H9 (cell line): Measurements from ENCODE around the gene NDUFS2. TPM values are rescaled to one million over a fixed set of nuclear protein-coding genes. Genes with fewer than 3 reads are reported as not detected.

ENCODE experiments used
- DNase-seq: peaks from one replicate; pipeline ENCODE4 v3.0.0-alpha.2; 2017
- H2AFZ ChIP-seq: one replicate; pipeline ENCODE4 v1.6.1; 2013; ENCODE audit warnings: mild to moderate bottlenecking, low read length, control low read depth, moderate library complexity
- H2AK5ac ChIP-seq: 2 replicates; pipeline ENCODE4 v1.6.1; 2013; ENCODE audit warnings: low read length, control low read depth, mixed read lengths; ENCODE audit not compliant: insufficient read length
- H2BK120ac ChIP-seq: one replicate; pipeline ENCODE4 v1.6.1; 2013; ENCODE audit warnings: low read depth, mild to moderate bottlenecking, low read length, control low read depth, inconsistent platforms; ENCODE audit not compliant: poor library complexity, severe bottlenecking
- H2BK12ac ChIP-seq: 2 replicates; pipeline ENCODE4 v1.6.1; 2013; ENCODE audit warnings: low read length, control low read depth, mixed read lengths, low read depth; ENCODE audit not compliant: insufficient read length
- H2BK15ac ChIP-seq: 2 replicates; pipeline ENCODE4 v1.6.1; 2013; ENCODE audit warnings: low read depth, low read length, control low read depth
- H2BK20ac ChIP-seq: one replicate; pipeline ENCODE4 v1.6.1; 2013; ENCODE audit warnings: low read depth, mild to moderate bottlenecking, low read length, control low read depth, inconsistent platforms; ENCODE audit not compliant: poor library complexity, severe bottlenecking
- H2BK5ac ChIP-seq: 2 replicates; pipeline ENCODE4 v1.6.1; 2013; ENCODE audit warnings: low read length, control low read depth, mixed read lengths; ENCODE audit not compliant: insufficient read length
- H3K14ac ChIP-seq: 2 replicates; pipeline ENCODE4 v1.6.1; 2013; ENCODE audit warnings: low read length, control low read depth; ENCODE audit not compliant: insufficient read depth
- H3K18ac ChIP-seq: 2 replicates; pipeline ENCODE4 v1.6.1; 2013; ENCODE audit warnings: low read depth, mild to moderate bottlenecking, mixed read lengths, low read length, control low read depth; ENCODE audit not compliant: insufficient read length
- H3K23ac ChIP-seq: 2 replicates; pipeline ENCODE4 v1.6.1; 2013; ENCODE audit warnings: low read length, control low read depth, mixed read lengths, low read depth; ENCODE audit not compliant: insufficient read length
- H3K23me2 ChIP-seq: 2 replicates; pipeline ENCODE4 v1.6.1; 2013; ENCODE audit warnings: low read depth, mild to moderate bottlenecking, mixed read lengths, low read length, control low read depth; ENCODE audit not compliant: insufficient read length, poor library complexity, severe bottlenecking
- H3K27ac ChIP-seq: 2 replicates; pipeline ENCODE4 v1.5.1; 2013; ENCODE audit warnings: low read length, control low read depth, mixed read lengths, low read depth; ENCODE audit not compliant: insufficient read length
- H3K27me3 ChIP-seq: 2 replicates; pipeline ENCODE4 v1.6.1; 2013; ENCODE audit warnings: low read length, control low read depth, inconsistent platforms; ENCODE audit not compliant: insufficient read depth
- H3K4ac ChIP-seq: 2 replicates; pipeline ENCODE4 v1.6.1; 2013; ENCODE audit warnings: low read depth, mild to moderate bottlenecking, control low read depth, inconsistent platforms, low read length, moderate library complexity
- H3K4me1 ChIP-seq: 2 replicates; pipeline ENCODE4 v1.6.1; 2013; ENCODE audit warnings: low read length, control low read depth, inconsistent platforms; ENCODE audit not compliant: insufficient read depth
- H3K4me2 ChIP-seq: 2 replicates; pipeline ENCODE4 v1.6.1; 2013; ENCODE audit warnings: low read length, control low read depth, mixed read lengths; ENCODE audit not compliant: insufficient read length, insufficient read depth
- H3K56ac ChIP-seq: 2 replicates; pipeline ENCODE4 v1.6.1; 2013; ENCODE audit warnings: low read depth, mild to moderate bottlenecking, mixed read lengths, low read length, control low read depth; ENCODE audit not compliant: insufficient read length
- H3K79me1 ChIP-seq: 2 replicates; pipeline ENCODE4 v1.6.1; 2013; ENCODE audit warnings: low read depth, mild to moderate bottlenecking, moderate library complexity, low read length, control low read depth, inconsistent platforms; ENCODE audit not compliant: insufficient read depth, poor library complexity, severe bottlenecking
- H3K79me2 ChIP-seq: 2 replicates; pipeline ENCODE4 v1.6.1; 2013; ENCODE audit warnings: low read length, control low read depth, inconsistent platforms; ENCODE audit not compliant: insufficient read depth
- H3K9ac ChIP-seq: 2 replicates; pipeline ENCODE4 v1.6.1; 2013; ENCODE audit warnings: low read length, control low read depth, mixed read lengths; ENCODE audit not compliant: insufficient read length; ENCODE audit errors: extremely low read depth
- H3K9me3 ChIP-seq: one replicate; pipeline ENCODE4 v1.6.1; 2013; ENCODE audit warnings: low read depth, low read length, inconsistent platforms; ENCODE audit not compliant: control insufficient read depth
- H3T11ph ChIP-seq: one replicate; pipeline ENCODE4 v1.6.1; 2013; ENCODE audit warnings: mild to moderate bottlenecking, low read length, control low read depth, inconsistent platforms
- H4K20me1 ChIP-seq: one replicate; pipeline ENCODE4 v1.6.1; 2013; ENCODE audit not compliant: control insufficient read depth, insufficient read length, insufficient read depth
- H4K5ac ChIP-seq: 2 replicates; pipeline ENCODE4 v1.6.1; 2013; ENCODE audit warnings: low read depth, mild to moderate bottlenecking, mixed read lengths, low read length, control low read depth; ENCODE audit not compliant: insufficient read length
- H4K8ac ChIP-seq: replicated peaks from 2 replicates; pipeline ENCODE4 v1.6.1; 2013; ENCODE audit warnings: low read length, control low read depth, mixed read lengths, low read depth; ENCODE audit not compliant: insufficient read length
- H4K91ac ChIP-seq: 2 replicates; pipeline ENCODE4 v1.6.1; 2013; ENCODE audit warnings: low read depth, mild to moderate bottlenecking, moderate library complexity, mixed read lengths, low read length, control low read depth; ENCODE audit not compliant: insufficient read length
- H3K27ac Mint-ChIP-seq, 3 experiments: 2 replicates in 2 of 3; 3 replicates in 1 of 3; pipeline ENCODE4 v1.8.0; 2020 to 2021; ENCODE audit warnings: mixed read lengths in 3 of 3, mild to moderate bottlenecking in 1 of 3, moderate library complexity in 1 of 3
- H3K27me3 Mint-ChIP-seq: 2 replicates; pipeline ENCODE4 v1.8.0; 2021; ENCODE audit warnings: low read depth, mild to moderate bottlenecking, moderate library complexity, mixed read lengths
- H3K36me3 Mint-ChIP-seq, 3 experiments: 2 replicates in 2 of 3; 3 replicates in 1 of 3; pipeline ENCODE4 v1.8.0; 2020 to 2021; ENCODE audit warnings: low read depth in 3 of 3, mixed read lengths in 3 of 3; ENCODE audit not compliant: insufficient read depth in 1 of 3
- H3K4me1 Mint-ChIP-seq, 2 experiments: 2 replicates each; pipeline ENCODE4 v1.8.0; 2020; ENCODE audit warnings: mixed read lengths in 2 of 2
- H3K4me3 Mint-ChIP-seq, 2 experiments: 2 replicates in 1 of 2; 3 replicates in 1 of 2; pipeline ENCODE4 v1.8.0; 2020 to 2021; ENCODE audit warnings: mild to moderate bottlenecking in 2 of 2, mixed read lengths in 2 of 2, moderate library complexity in 1 of 2
- H3K9me3 Mint-ChIP-seq, 2 experiments: 2 replicates in 1 of 2; 3 replicates in 1 of 2; pipeline ENCODE4 v1.8.0; 2020; ENCODE audit warnings: mild to moderate bottlenecking in 2 of 2, mixed read lengths in 2 of 2, moderate library complexity in 1 of 2
- WGBS: extraction: QIAGEN DNeasy Blood & Tissue Kit; methylation state at CpG from one replicate; pipeline ENCODE4 v1.1.7; 2013; ENCODE audit warnings: missing lambda C conversion rate, low lambda C conversion rate, mixed read lengths; ENCODE audit not compliant: insufficient read length; ENCODE audit errors: extremely low coverage; 5-methylcytosine and 5-hydroxymethylcytosine counted together
- total RNA-seq: library from RNA; stranded (reverse); gene quantifications from 2 replicates; pipeline ENCODE4 v1.2.1, GENCODE V29; 2021
- TF ChIP-seq, protein P1 (sequence below): fragments of 200-600 bp; sonication (generic); conservative IDR thresholded peaks from 3 replicates; pipeline ENCODE4 v1.8.0; 2021; ENCODE audit warnings: antibody characterized with exemption, mild to moderate bottlenecking

The NDUFS2 gene
- total RNA-seq, 1 experiment from 2014 or later, result 84.5 TPM

DNA sequence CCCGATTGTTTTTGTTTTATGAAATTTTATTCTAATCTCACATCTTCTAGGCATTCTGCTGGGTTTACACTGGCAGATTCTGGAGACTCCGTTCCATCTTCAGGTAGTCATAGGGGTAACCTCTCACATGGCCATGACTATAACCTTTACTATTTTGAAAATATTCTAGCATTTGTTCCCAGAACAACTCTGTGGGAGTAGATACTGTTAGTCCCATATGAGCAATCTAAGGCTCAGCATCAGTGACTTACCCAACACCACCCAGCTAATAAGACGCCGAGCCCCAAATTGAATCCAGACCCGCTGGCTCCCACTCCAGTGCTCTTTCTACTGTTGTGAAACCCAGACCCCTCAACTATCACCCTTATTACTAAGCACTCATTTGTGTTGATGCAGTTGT lies 13.1 kb upstream of the NDUFS2 start:
- no peaks in the 10 kb centered on the region for H3K27me3 ChIP-seq
- no peak overlapping the region for H3K4ac ChIP-seq
- no peak overlapping the region for H2BK20ac ChIP-seq
- H3K14ac ChIP-seq, result no peak overlapping the region
- no peaks in the 10 kb centered on the region for H3K4me1 ChIP-seq
- H4K8ac ChIP-seq, result no peak overlapping the region
- no peak overlapping the region for H3T11ph ChIP-seq
- Mint-ChIP-seq H3K27me3 (no peaks in the 10 kb centered on the region), H3K4me1 (peaks cover 7 to 12% of the 10 kb centered on the region in 2 experiments), H3K9me3 (no peaks in the 10 kb centered on the region), H3K4me3 (no peak overlapping the region; a peak in 1 of 5 replicates), H3K36me3 (peaks cover 0 to 19% (median 10%) of the 10 kb centered on the region in 3 experiments; a peak in 4 of 7 replicates), H3K27ac (no peak overlapping the region)
- no peak overlapping the region for H4K5ac ChIP-seq
- no peak overlapping the region for H2AK5ac ChIP-seq
- no peak overlapping the region for H4K91ac ChIP-seq
- H2AFZ ChIP-seq, result no peak overlapping the region
- H3K23ac ChIP-seq, result no peak overlapping the region
- H3K4me2 ChIP-seq, result no peak overlapping the region
- no peak for DNase-seq
- peaks cover 3% of the 10 kb centered on the region for H4K20me1 ChIP-seq
- no peak overlapping the region for H2BK5ac ChIP-seq
- H3K79me1 ChIP-seq, result no peaks in the 10 kb centered on the region
- no peak overlapping the region for H3K56ac ChIP-seq
- no peak overlapping the region for H3K27ac ChIP-seq
- no peak overlapping the region for H2BK15ac ChIP-seq
- no CpG with 5 or more reads among the region's 5 CpGs for WGBS
- TF ChIP-seq, protein P1, sequence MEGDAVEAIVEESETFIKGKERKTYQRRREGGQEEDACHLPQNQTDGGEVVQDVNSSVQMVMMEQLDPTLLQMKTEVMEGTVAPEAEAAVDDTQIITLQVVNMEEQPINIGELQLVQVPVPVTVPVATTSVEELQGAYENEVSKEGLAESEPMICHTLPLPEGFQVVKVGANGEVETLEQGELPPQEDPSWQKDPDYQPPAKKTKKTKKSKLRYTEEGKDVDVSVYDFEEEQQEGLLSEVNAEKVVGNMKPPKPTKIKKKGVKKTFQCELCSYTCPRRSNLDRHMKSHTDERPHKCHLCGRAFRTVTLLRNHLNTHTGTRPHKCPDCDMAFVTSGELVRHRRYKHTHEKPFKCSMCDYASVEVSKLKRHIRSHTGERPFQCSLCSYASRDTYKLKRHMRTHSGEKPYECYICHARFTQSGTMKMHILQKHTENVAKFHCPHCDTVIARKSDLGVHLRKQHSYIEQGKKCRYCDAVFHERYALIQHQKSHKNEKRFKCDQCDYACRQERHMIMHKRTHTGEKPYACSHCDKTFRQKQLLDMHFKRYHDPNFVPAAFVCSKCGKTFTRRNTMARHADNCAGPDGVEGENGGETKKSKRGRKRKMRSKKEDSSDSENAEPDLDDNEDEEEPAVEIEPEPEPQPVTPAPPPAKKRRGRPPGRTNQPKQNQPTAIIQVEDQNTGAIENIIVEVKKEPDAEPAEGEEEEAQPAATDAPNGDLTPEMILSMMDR, result no peak
- H3K23me2 ChIP-seq, result no peaks in the 10 kb centered on the region
- H3K79me2 ChIP-seq, result no peaks in the 10 kb centered on the region
- no peak overlapping the region for H3K9ac ChIP-seq
- no peaks in the 10 kb centered on the region for H3K9me3 ChIP-seq
- H3K18ac ChIP-seq, result no peak overlapping the region
- no peak overlapping the region for H2BK120ac ChIP-seq
- no peak overlapping the region for H2BK12ac ChIP-seq
